HEK293 (cell line): Measurements from ENCODE around the gene HSPB3.

Source experiments
- CTCF ChIA-PET: fragments of 350-600 bp; formaldehyde crosslinking; extraction: SDS; loops from one replicate; lab custom pipeline; 2021; ENCODE audit warnings: antibody characterized with exemption; lab: Yijun Ruan, JAX
- POLR2A ChIA-PET: fragments of 300-600 bp; formaldehyde crosslinking; extraction: SDS; loops from one replicate; lab custom pipeline; 2020; ENCODE audit warnings: antibody characterized with exemption, inconsistent platforms; lab: Yijun Ruan, JAX
- H3K27ac ChIP-seq: fragments of 200-500 bp; sonication (Bioruptor generic); 2 replicates; pipeline ENCODE4 v1.5.1; 2014; ENCODE audit warnings: low read depth, low read length, control low read depth, inconsistent platforms; ENCODE audit errors: extremely low read depth
- H3K36me3 ChIP-seq, 2 experiments: fragments of 200-500 bp in 1 of 2; sonication (Bioruptor generic) in 1 of 2; 1 replicate in 1 of 2; 2 replicates in 1 of 2; pipeline ENCODE4 v1.5.1; 2014 to 2017; ENCODE audit warnings: inconsistent platforms in 2 of 2, low read length in 2 of 2; ENCODE audit not compliant: control insufficient read depth in 2 of 2, insufficient read depth in 1 of 2
- H3K4me1 ChIP-seq: fragments of 200-500 bp; sonication (Bioruptor generic); 2 replicates; pipeline ENCODE4 v1.5.1; 2014; ENCODE audit warnings: mild to moderate bottlenecking, low read length, inconsistent platforms; ENCODE audit not compliant: control insufficient read depth, insufficient read depth
- H3K4me3 ChIP-seq: 2 replicates; pipeline ENCODE4 v1.5.1; 2011; ENCODE audit warnings: low read depth, mild to moderate bottlenecking, control low read depth, low read length, moderate library complexity
- H3K9me3 ChIP-seq: fragments of 200-500 bp; sonication (Bioruptor generic); 2 replicates; pipeline ENCODE4 v1.5.1; 2014; ENCODE audit warnings: low read depth, low read length, inconsistent platforms; ENCODE audit not compliant: control insufficient read depth, insufficient read depth
- EGR2 ChIP-seq: fragments of 450-650 bp; formaldehyde crosslinking; IDR thresholded peaks from 2 replicates; pipeline ENCODE4 v1.5.1; 2016; ENCODE audit warnings: low read depth, missing biosample characterization, missing genetic modification characterization
- HOXA7 ChIP-seq: sonication (generic); formaldehyde crosslinking; IDR thresholded peaks from 2 replicates; pipeline ENCODE4 v1.8.1; 2022; ENCODE audit warnings: missing genetic modification reagents, borderline replicate concordance
- SCRT1 ChIP-seq: fragments of 450-650 bp; formaldehyde crosslinking; IDR thresholded peaks from 2 replicates; pipeline ENCODE4 v1.5.1; 2016; ENCODE audit warnings: missing biosample characterization, missing genetic modification characterization, borderline replicate concordance
- TCF7L2 ChIP-seq: IDR thresholded peaks from 2 replicates; pipeline ENCODE4 v1.6.1; 2011; ENCODE audit warnings: low read depth, mild to moderate bottlenecking, inconsistent platforms, low read length, moderate library complexity, borderline replicate concordance
- ZBTB7A ChIP-seq: fragments of 450-650 bp; formaldehyde crosslinking; IDR thresholded peaks from 2 replicates; pipeline ENCODE4 v1.5.1; 2016; ENCODE audit warnings: low read depth, missing biosample characterization, missing genetic modification characterization
- ZNF157 ChIP-seq: fragments of 450-650 bp; formaldehyde crosslinking; IDR thresholded peaks from 2 replicates; pipeline ENCODE4 v1.5.1; 2016; ENCODE audit warnings: missing biosample characterization, missing genetic modification characterization
- ZNF302 ChIP-seq: fragments of 450-650 bp; formaldehyde crosslinking; IDR thresholded peaks from 2 replicates; pipeline ENCODE4 v1.5.1; 2016; ENCODE audit warnings: missing biosample characterization, missing genetic modification characterization, low read depth
- ZNF311 ChIP-seq: fragments of 450-650 bp; formaldehyde crosslinking; IDR thresholded peaks from 2 replicates; pipeline ENCODE4 v1.5.1; 2017; ENCODE audit warnings: missing biosample characterization, missing genetic modification characterization, borderline replicate concordance
- ZNF366 ChIP-seq: fragments of 450-650 bp; formaldehyde crosslinking; conservative IDR thresholded peaks from 2 replicates; pipeline ENCODE4 v1.5.1; 2016; ENCODE audit warnings: missing biosample characterization, missing genetic modification characterization
- ZNF391 ChIP-seq: fragments of 450-650 bp; formaldehyde crosslinking; IDR thresholded peaks from 2 replicates; pipeline ENCODE4 v1.5.1; 2016; ENCODE audit warnings: low read depth, missing biosample characterization, missing genetic modification characterization, borderline replicate concordance
- ZNF404 ChIP-seq: fragments of 450-650 bp; formaldehyde crosslinking; IDR thresholded peaks from 2 replicates; pipeline ENCODE4 v1.5.1; 2017; ENCODE audit warnings: missing biosample characterization, missing genetic modification characterization
- ZNF416 ChIP-seq: fragments of 450-650 bp; formaldehyde crosslinking; IDR thresholded peaks from 2 replicates; pipeline ENCODE4 v1.5.1; 2016; ENCODE audit warnings: missing biosample characterization, missing genetic modification characterization
- ZNF544 ChIP-seq: fragments of 450-650 bp; formaldehyde crosslinking; IDR thresholded peaks from 2 replicates; pipeline ENCODE4 v1.5.0; 2017; ENCODE audit warnings: missing biosample characterization, missing genetic modification characterization
- ZNF654 ChIP-seq: fragments of 450-650 bp; formaldehyde crosslinking; IDR thresholded peaks from 2 replicates; pipeline ENCODE4 v1.5.1; 2016; ENCODE audit warnings: low read depth, missing biosample characterization, missing genetic modification characterization
- ZNF664 ChIP-seq: fragments of 450-650 bp; formaldehyde crosslinking; IDR thresholded peaks from 2 replicates; pipeline ENCODE4 v1.5.1; 2016; ENCODE audit warnings: missing biosample characterization, missing genetic modification characterization
- ZNF76 ChIP-seq: fragments of 450-650 bp; formaldehyde crosslinking; IDR thresholded peaks from 2 replicates; pipeline ENCODE4; 2016; ENCODE audit warnings: low read depth, missing biosample characterization, missing genetic modification characterization, borderline replicate concordance
- ZNF830 ChIP-seq: fragments of 450-650 bp; IDR thresholded peaks from 2 replicates; pipeline ENCODE4 v1.5.0; 2018; ENCODE audit warnings: missing biosample characterization, missing genetic modification characterization, low read depth, mild to moderate bottlenecking, moderate library complexity
- ZSCAN16 ChIP-seq: fragments of 450-650 bp; formaldehyde crosslinking; IDR thresholded peaks from 2 replicates; pipeline ENCODE4 v1.5.1; 2016; ENCODE audit warnings: missing biosample characterization, missing genetic modification characterization
- TF ChIP-seq, protein P1 (sequence below): fragments of 450-650 bp; formaldehyde crosslinking; IDR thresholded peaks from 2 replicates; pipeline ENCODE4 v1.5.1; 2017; ENCODE audit warnings: missing biosample characterization, mild to moderate bottlenecking, missing genetic modification characterization, moderate library complexity
- TF ChIP-seq, protein P2 (sequence below): fragments of 450-650 bp; formaldehyde crosslinking; IDR thresholded peaks from 2 replicates; pipeline ENCODE4 v1.5.1; 2016; ENCODE audit warnings: missing biosample characterization, missing genetic modification characterization
- TF ChIP-seq, protein P3 (sequence below): fragments of 450-650 bp; formaldehyde crosslinking; IDR thresholded peaks from 2 replicates; pipeline ENCODE4 v1.5.1; 2016; ENCODE audit warnings: missing biosample characterization, missing genetic modification characterization
- TF ChIP-seq, protein P4 (sequence below): fragments of 450-650 bp; formaldehyde crosslinking; IDR thresholded peaks from 2 replicates; pipeline ENCODE4 v1.5.1; 2016; ENCODE audit warnings: missing biosample characterization, missing genetic modification characterization

The HSPB3 gene

DNA sequence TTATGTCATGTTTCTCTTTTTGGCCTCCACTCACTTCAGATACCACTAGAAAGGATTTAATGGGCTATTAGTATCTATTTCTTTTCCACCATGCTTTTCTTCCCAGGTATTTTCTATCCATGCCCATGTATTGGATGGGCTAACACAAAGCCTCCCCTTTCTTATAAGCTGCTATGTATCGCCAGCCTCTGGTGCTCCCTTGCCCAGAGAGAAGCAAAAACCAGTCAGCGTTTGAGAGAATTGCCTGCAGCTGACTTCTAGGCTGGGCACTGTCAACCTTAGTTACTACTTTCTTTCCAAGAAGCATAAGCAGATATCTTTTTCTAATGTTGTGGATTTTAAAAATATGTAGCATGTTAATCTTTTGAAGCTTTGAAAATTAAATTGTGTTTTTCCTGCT, 30.2 kb upstream of the HSPB3 start:
- ChIA-PET POLR2A (no interaction called here), CTCF (interaction anchor here (0.6 to 2.5 kb wide), 4 partner anchors 64 to 196 kb away, joined by 3 to 11 read pairs (median 3); no protein-coding TSS in a partner anchor)
- TF ChIP-seq ZNF302 (tag by site-specific recombination) = no peak
- no peak for TF ChIP-seq TCF7L2
- TF ChIP-seq ZNF311 = no peak
- H3K9me3 ChIP-seq = no peaks in the 10 kb centered on the region
- H3K27ac ChIP-seq = no peak overlapping the region
- H3K36me3 ChIP-seq = no peaks in the 10 kb centered on the region
- no peaks in the 10 kb centered on the region for H3K4me1 ChIP-seq
- H3K4me3 ChIP-seq = no peak overlapping the region

DNA sequence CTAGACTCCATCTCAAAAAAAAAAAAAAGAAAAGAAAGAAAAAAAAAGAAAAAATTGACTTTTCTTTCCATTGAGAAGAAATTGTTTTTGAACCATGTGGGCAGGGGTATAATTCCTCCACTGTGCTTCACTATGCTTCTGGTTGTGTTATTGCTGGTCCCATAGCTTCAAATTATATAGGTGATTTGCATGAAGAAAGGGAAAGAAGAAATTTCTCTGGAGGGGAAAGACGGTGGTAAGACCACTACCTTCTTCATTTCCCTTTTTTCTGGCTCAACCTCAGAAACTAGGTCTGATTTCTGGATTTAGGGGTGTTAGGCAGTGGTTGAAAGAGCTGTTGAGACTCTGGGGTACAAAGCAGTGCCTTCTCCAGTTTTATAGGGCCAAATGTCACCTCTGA, 29.3 kb upstream of the HSPB3 start:
- no peak overlapping the region for H3K4me3 ChIP-seq
- no peaks in the 10 kb centered on the region for H3K9me3 ChIP-seq
- no peaks in the 10 kb centered on the region for H3K4me1 ChIP-seq
- POLR2A ChIA-PET = no interaction called here
- no peaks in the 10 kb centered on the region for H3K36me3 ChIP-seq
- H3K27ac ChIP-seq = no peak overlapping the region
- CTCF ChIA-PET = interaction anchor here (0.8 to 2.5 kb wide), 2 partner anchors 16 to 63 kb away, joined by 3 to 11 read pairs; no protein-coding TSS in a partner anchor
- no peak for TF ChIP-seq ZSCAN16 (tag by site-specific recombination)
- TF ChIP-seq, protein P1, sequence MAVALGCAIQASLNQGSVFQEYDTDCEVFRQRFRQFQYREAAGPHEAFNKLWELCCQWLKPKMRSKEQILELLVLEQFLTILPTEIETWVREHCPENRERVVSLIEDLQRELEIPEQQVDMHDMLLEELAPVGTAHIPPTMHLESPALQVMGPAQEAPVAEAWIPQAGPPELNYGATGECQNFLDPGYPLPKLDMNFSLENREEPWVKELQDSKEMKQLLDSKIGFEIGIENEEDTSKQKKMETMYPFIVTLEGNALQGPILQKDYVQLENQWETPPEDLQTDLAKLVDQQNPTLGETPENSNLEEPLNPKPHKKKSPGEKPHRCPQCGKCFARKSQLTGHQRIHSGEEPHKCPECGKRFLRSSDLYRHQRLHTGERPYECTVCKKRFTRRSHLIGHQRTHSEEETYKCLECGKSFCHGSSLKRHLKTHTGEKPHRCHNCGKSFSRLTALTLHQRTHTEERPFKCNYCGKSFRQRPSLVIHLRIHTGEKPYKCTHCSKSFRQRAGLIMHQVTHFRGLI (tag by site-specific recombination) = no peak
- no peak for TF ChIP-seq ZNF830 (tag by site-specific recombination)
- TF ChIP-seq ZNF654 (tag by site-specific recombination) = no peak
- TF ChIP-seq, protein P2, sequence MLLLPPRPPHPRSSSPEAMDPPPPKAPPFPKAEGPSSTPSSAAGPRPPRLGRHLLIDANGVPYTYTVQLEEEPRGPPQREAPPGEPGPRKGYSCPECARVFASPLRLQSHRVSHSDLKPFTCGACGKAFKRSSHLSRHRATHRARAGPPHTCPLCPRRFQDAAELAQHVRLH (tag by site-specific recombination) = no peak
- no peak for TF ChIP-seq HOXA7 (CRISPR knock-in tag)
- TF ChIP-seq ZNF157 (tag by site-specific recombination) = no peak
- TF ChIP-seq ZNF544 (tag by site-specific recombination) = no peak
- no peak for TF ChIP-seq ZNF391 (tag by site-specific recombination)
- no peak for TF ChIP-seq ZNF76
- TF ChIP-seq, protein P3, sequence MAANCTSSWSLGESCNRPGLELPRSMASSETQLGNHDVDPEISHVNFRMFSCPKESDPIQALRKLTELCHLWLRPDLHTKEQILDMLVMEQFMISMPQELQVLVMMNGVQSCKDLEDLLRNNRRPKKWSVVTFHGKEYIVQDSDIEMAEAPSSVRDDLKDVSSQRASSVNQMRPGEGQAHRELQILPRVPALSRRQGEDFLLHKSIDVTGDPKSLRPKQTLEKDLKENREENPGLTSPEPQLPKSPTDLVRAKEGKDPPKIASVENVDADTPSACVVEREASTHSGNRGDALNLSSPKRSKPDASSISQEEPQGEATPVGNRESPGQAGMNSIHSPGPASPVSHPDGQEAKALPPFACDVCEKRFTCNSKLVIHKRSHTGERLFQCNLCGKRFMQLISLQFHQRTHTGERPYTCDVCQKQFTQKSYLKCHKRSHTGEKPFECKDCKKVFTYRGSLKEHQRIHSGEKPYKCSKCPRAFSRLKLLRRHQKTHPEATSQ (tag by site-specific recombination) = no peak
- TF ChIP-seq EGR2 (tag by site-specific recombination) = no peak
- TF ChIP-seq ZBTB7A (tag by site-specific recombination) = no peak
- no peak for TF ChIP-seq SCRT1
- TF ChIP-seq ZNF664 (tag by site-specific recombination) = no peak
- TF ChIP-seq, protein P4, sequence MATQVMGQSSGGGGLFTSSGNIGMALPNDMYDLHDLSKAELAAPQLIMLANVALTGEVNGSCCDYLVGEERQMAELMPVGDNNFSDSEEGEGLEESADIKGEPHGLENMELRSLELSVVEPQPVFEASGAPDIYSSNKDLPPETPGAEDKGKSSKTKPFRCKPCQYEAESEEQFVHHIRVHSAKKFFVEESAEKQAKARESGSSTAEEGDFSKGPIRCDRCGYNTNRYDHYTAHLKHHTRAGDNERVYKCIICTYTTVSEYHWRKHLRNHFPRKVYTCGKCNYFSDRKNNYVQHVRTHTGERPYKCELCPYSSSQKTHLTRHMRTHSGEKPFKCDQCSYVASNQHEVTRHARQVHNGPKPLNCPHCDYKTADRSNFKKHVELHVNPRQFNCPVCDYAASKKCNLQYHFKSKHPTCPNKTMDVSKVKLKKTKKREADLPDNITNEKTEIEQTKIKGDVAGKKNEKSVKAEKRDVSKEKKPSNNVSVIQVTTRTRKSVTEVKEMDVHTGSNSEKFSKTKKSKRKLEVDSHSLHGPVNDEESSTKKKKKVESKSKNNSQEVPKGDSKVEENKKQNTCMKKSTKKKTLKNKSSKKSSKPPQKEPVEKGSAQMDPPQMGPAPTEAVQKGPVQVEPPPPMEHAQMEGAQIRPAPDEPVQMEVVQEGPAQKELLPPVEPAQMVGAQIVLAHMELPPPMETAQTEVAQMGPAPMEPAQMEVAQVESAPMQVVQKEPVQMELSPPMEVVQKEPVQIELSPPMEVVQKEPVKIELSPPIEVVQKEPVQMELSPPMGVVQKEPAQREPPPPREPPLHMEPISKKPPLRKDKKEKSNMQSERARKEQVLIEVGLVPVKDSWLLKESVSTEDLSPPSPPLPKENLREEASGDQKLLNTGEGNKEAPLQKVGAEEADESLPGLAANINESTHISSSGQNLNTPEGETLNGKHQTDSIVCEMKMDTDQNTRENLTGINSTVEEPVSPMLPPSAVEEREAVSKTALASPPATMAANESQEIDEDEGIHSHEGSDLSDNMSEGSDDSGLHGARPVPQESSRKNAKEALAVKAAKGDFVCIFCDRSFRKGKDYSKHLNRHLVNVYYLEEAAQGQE (tag by site-specific recombination) = no peak
- TF ChIP-seq ZNF416 (tag by site-specific recombination) = no peak
- TF ChIP-seq ZNF366 (tag by site-specific recombination) = no peak
- no peak for TF ChIP-seq ZNF404 (tag by site-specific recombination)
